WTC11 (cell line): ENCODE measurements around the gene CHIT1. TPM values are rescaled to one million over a fixed set of nuclear protein-coding genes. Genes with fewer than 3 reads are reported as not detected.

ENCODE experiments used
- ATAC-seq: fragments of 200-7000 bp; cut with Tn5 transposase; 2 replicates; pipeline ENCODE4 v1.10.0; 2021; ENCODE audit warnings: mild to moderate bottlenecking, moderate library complexity
- CTCF ChIA-PET: fragments of 300-600 bp; sonication (Branson Sonifier 250); formaldehyde crosslinking; loops from one replicate; lab custom pipeline; 2021; ENCODE audit warnings: antibody characterized with exemption; lab: Charles Lee
- POLR2A ChIA-PET: fragments of 350-600 bp; sonication (Branson Sonifier 250); formaldehyde crosslinking; loops from one replicate; lab custom pipeline; 2021; ENCODE audit warnings: antibody characterized with exemption; lab: Charles Lee
- DNase-seq: peaks from one replicate; pipeline ENCODE4 v3.0.0; 2021; ENCODE audit warnings: low spot score
- H3K27ac Mint-ChIP-seq: 2 replicates; pipeline ENCODE4 v1.8.0; 2021; ENCODE audit warnings: mixed read lengths
- H3K27me3 Mint-ChIP-seq: 2 replicates; pipeline ENCODE4 v1.8.0; 2021; ENCODE audit warnings: low read depth, mild to moderate bottlenecking, moderate library complexity, mixed read lengths
- H3K36me3 Mint-ChIP-seq: 2 replicates; pipeline ENCODE4 v1.8.0; 2021; ENCODE audit warnings: mixed read lengths
- H3K4me1 Mint-ChIP-seq: 2 replicates; pipeline ENCODE4 v1.8.0; 2022; ENCODE audit warnings: mixed read lengths
- H3K4me3 Mint-ChIP-seq: 2 replicates; pipeline ENCODE4 v1.8.0; 2021; ENCODE audit warnings: mild to moderate bottlenecking, moderate library complexity, mixed read lengths
- H3K9me3 Mint-ChIP-seq: 2 replicates; pipeline ENCODE4 v1.8.0; 2021; ENCODE audit warnings: mixed read lengths
- ATF3 ChIP-seq: sonication (generic); formaldehyde crosslinking; conservative IDR thresholded peaks from 2 replicates; pipeline ENCODE4 v1.8.1; 2022; ENCODE audit warnings: mild to moderate bottlenecking, missing genetic modification reagents
- CREB1 ChIP-seq: sonication (generic); formaldehyde crosslinking; IDR thresholded peaks from 2 replicates; pipeline ENCODE4 v1.8.0; 2023; ENCODE audit warnings: mild to moderate bottlenecking, missing genetic modification reagents
- ESRRA ChIP-seq: sonication (generic); formaldehyde crosslinking; IDR thresholded peaks from 2 replicates; pipeline ENCODE4 v1.8.1; 2022; ENCODE audit warnings: mild to moderate bottlenecking, missing genetic modification reagents, borderline replicate concordance
- FOXJ3 ChIP-seq: sonication (generic); formaldehyde crosslinking; IDR thresholded peaks from 2 replicates; pipeline ENCODE4 v1.9.0; 2021; ENCODE audit warnings: missing genetic modification reagents, mild to moderate bottlenecking, borderline replicate concordance
- FOXP1 ChIP-seq: sonication (generic); formaldehyde crosslinking; IDR thresholded peaks from 2 replicates; pipeline ENCODE4 v1.8.0; 2022; ENCODE audit warnings: missing genetic modification reagents, mild to moderate bottlenecking, moderate library complexity, borderline replicate concordance
- HMGA2 ChIP-seq: fragments of 250-450 bp; sonication (Bioruptor Pico); IDR thresholded peaks from 2 replicates; pipeline ENCODE4 v1.4.0; 2021; ENCODE audit warnings: mild to moderate bottlenecking, moderate library complexity
- JAZF1 ChIP-seq: fragments of 250-450 bp; sonication (Bioruptor Pico); IDR thresholded peaks from 2 replicates; pipeline ENCODE4 v1.9.0; 2021; ENCODE audit warnings: moderate library complexity, mild to moderate bottlenecking, inconsistent platforms
- JUN ChIP-seq: sonication (generic); formaldehyde crosslinking; IDR thresholded peaks from 2 replicates; pipeline ENCODE4 v1.8.0; 2023; ENCODE audit warnings: mild to moderate bottlenecking, missing genetic modification reagents
- MYBL2 ChIP-seq: sonication (generic); formaldehyde crosslinking; IDR thresholded peaks from 2 replicates; pipeline ENCODE4 v1.8.1; 2023; ENCODE audit warnings: mild to moderate bottlenecking, moderate library complexity, missing genetic modification reagents
- NR1H2 ChIP-seq: sonication (generic); formaldehyde crosslinking; IDR thresholded peaks from 2 replicates; pipeline ENCODE4 v1.9.0; 2021; ENCODE audit warnings: mild to moderate bottlenecking, moderate library complexity, missing genetic modification reagents
- NR3C1 ChIP-seq: sonication (generic); formaldehyde crosslinking; conservative IDR thresholded peaks from 2 replicates; pipeline ENCODE4 v1.8.1; 2023; ENCODE audit warnings: low read depth, mild to moderate bottlenecking, missing genetic modification reagents
- PRDM15 ChIP-seq: sonication (generic); formaldehyde crosslinking; IDR thresholded peaks from 2 replicates; pipeline ENCODE4 v1.8.0; 2022; ENCODE audit warnings: missing genetic modification reagents
- TCF7 ChIP-seq: sonication (generic); formaldehyde crosslinking; IDR thresholded peaks from 2 replicates; pipeline ENCODE4 v1.8.0; 2022; ENCODE audit warnings: mild to moderate bottlenecking, low read depth, missing genetic modification reagents, moderate library complexity
- TEAD4 ChIP-seq: sonication (generic); formaldehyde crosslinking; IDR thresholded peaks from 2 replicates; pipeline ENCODE4 v1.8.0; 2022; ENCODE audit warnings: mild to moderate bottlenecking, missing genetic modification reagents
- ZNF263 ChIP-seq: sonication (generic); formaldehyde crosslinking; IDR thresholded peaks from 2 replicates; pipeline ENCODE4 v1.8.1; 2022; ENCODE audit warnings: low read depth, mild to moderate bottlenecking, moderate library complexity, missing genetic modification reagents
- ZNF396 ChIP-seq: fragments of 250-450 bp; sonication (Bioruptor Pico); IDR thresholded peaks from 2 replicates; pipeline ENCODE4 v1.8.0; 2021; ENCODE audit warnings: mild to moderate bottlenecking, moderate library complexity, borderline replicate concordance
- total RNA-seq: library from RNA; stranded (reverse); gene quantifications from 3 replicates; pipeline ENCODE4 v1.2.3, GENCODE V29; 2021
- TF ChIP-seq, protein P1 (sequence below): sonication (generic); formaldehyde crosslinking; IDR thresholded peaks from 2 replicates; pipeline ENCODE4 v1.8.1; 2023; ENCODE audit warnings: mild to moderate bottlenecking, missing genetic modification reagents, moderate library complexity
- TF ChIP-seq, protein P2 (sequence below): sonication (generic); formaldehyde crosslinking; IDR thresholded peaks from 2 replicates; pipeline ENCODE4 v1.8.1; 2022; ENCODE audit warnings: mild to moderate bottlenecking, moderate library complexity, missing genetic modification reagents
- TF ChIP-seq, protein P3 (sequence below): sonication (generic); formaldehyde crosslinking; IDR thresholded peaks from 2 replicates; pipeline ENCODE4 v1.8.0; 2022; ENCODE audit warnings: mild to moderate bottlenecking, missing genetic modification reagents

CHIT1 gene
- total RNA-seq, 1 experiment from 2014 or later = 0.15 TPM

- TF ChIP-seq, protein P1, sequence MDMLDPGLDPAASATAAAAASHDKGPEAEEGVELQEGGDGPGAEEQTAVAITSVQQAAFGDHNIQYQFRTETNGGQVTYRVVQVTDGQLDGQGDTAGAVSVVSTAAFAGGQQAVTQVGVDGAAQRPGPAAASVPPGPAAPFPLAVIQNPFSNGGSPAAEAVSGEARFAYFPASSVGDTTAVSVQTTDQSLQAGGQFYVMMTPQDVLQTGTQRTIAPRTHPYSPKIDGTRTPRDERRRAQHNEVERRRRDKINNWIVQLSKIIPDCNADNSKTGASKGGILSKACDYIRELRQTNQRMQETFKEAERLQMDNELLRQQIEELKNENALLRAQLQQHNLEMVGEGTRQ (CRISPR knock-in tag) = no peak
- TF ChIP-seq PRDM15 (CRISPR knock-in tag) (no peak), CREB1 (CRISPR knock-in tag) (no peak), JUN (CRISPR knock-in tag) (no peak), MYBL2 (CRISPR knock-in tag) (no peak), ATF3 (CRISPR knock-in tag) (no peak), TEAD4 (CRISPR knock-in tag) (no peak), FOXJ3 (no peak), FOXP1 (no peak), ZNF263 (CRISPR knock-in tag) (no peak), ESRRA (no peak), NR1H2 (CRISPR knock-in tag) (no peak), TCF7 (CRISPR knock-in tag) (no peak)
- TF ChIP-seq, protein P2, sequence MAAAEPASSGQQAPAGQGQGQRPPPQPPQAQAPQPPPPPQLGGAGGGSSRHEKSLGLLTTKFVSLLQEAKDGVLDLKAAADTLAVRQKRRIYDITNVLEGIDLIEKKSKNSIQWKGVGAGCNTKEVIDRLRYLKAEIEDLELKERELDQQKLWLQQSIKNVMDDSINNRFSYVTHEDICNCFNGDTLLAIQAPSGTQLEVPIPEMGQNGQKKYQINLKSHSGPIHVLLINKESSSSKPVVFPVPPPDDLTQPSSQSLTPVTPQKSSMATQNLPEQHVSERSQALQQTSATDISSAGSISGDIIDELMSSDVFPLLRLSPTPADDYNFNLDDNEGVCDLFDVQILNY (CRISPR knock-in tag) = no peak
- Mint-ChIP-seq H3K27ac (no peak overlapping the region), H3K27me3 (peaks cover 2% of the 10 kb centered on the region; the same call in 1 of the 2 replicates), H3K36me3 (no peaks in the 10 kb centered on the region), H3K4me3 (no peak overlapping the region), H3K9me3 (no peaks in the 10 kb centered on the region), H3K4me1 (peaks cover 32% of the 10 kb centered on the region)
- ATAC-seq = no peak
- ChIA-PET POLR2A (no interaction called here), CTCF (no interaction called here)
- DNase-seq = no peak
Measured at GRCh38 chr1:203183828-203184227, 45.6 kb downstream of the CHIT1 start.

GRCh38 chr1:203182387-203182953, 47.0 kb downstream of the CHIT1 start:
- Mint-ChIP-seq H3K4me1 (peaks cover 39% of the 10 kb centered on the region), H3K36me3 (no peaks in the 10 kb centered on the region), H3K9me3 (no peaks in the 10 kb centered on the region), H3K27ac (no peak overlapping the region), H3K4me3 (no peak overlapping the region), H3K27me3 (peaks cover 2% of the 10 kb centered on the region; the same call in 1 of the 2 replicates)
- no peak for DNase-seq
- TF ChIP-seq NR1H2 (CRISPR knock-in tag) (no peak), HMGA2 (CRISPR knock-in tag) (no peak), ZNF396 (CRISPR knock-in tag) (no peak), NR3C1 (CRISPR knock-in tag) (no peak), JAZF1 (CRISPR knock-in tag) (no peak)
- TF ChIP-seq, protein P3, sequence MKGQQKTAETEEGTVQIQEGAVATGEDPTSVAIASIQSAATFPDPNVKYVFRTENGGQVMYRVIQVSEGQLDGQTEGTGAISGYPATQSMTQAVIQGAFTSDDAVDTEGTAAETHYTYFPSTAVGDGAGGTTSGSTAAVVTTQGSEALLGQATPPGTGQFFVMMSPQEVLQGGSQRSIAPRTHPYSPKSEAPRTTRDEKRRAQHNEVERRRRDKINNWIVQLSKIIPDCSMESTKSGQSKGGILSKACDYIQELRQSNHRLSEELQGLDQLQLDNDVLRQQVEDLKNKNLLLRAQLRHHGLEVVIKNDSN (CRISPR knock-in tag) = no peak
- no peak for ATAC-seq
- ChIA-PET POLR2A (no interaction called here), CTCF (interaction anchor here (1.3 to 2.4 kb wide), 4 partner anchors 11 to 85 kb away, joined by 4 to 14 read pairs (median 7); no protein-coding TSS in a partner anchor)
